GM12878 (cell line): ENCODE data around the gene NCDN. TPM values are rescaled to one million over a fixed set of nuclear protein-coding genes. Genes with fewer than 3 reads are reported as not detected.

Experiments
- ATAC-seq: fragments of 200-7000 bp; cut with Tn5 transposase; 3 replicates; pipeline ENCODE4 v1.9.1; 2020; ENCODE audit warnings: mild to moderate bottlenecking, moderate library complexity
- BruUV-seq: library from RNA; stranded (reverse); fragments of 400-500 nt; replicated peaks from 2 replicates; lab custom pipeline; 2021; lab: Mats Ljungman, UMichigan
- CTCF ChIA-PET: fragments of 300-600 bp; sonication (Branson Sonifier 250); formaldehyde crosslinking; extraction: SDS; loops from one replicate; lab custom pipeline; 2021; ENCODE audit warnings: inconsistent platforms; lab: Yijun Ruan, JAX
- POLR2A ChIA-PET: fragments of 350-600 bp; formaldehyde crosslinking; extraction: SDS; loops from one replicate; lab custom pipeline; 2021; ENCODE audit warnings: inconsistent platforms; lab: Charles Lee
- RAD21 ChIA-PET: fragments of 300-600 bp; sonication (Branson Sonifier 250); formaldehyde crosslinking; loops from one replicate; lab custom pipeline; 2023; ENCODE audit warnings: antibody characterized with exemption; ENCODE audit not compliant: unreplicated experiment; lab: Charles Lee
- SMC1A ChIA-PET: fragments of 300-600 bp; sonication (Branson Sonifier 250); formaldehyde crosslinking; loops from one replicate; lab custom pipeline; 2023; ENCODE audit not compliant: unreplicated experiment, uncharacterized antibody; lab: Charles Lee
- DNase-seq: peaks from one replicate; pipeline ENCODE4 v3.0.0-alpha.2; 2011; ENCODE audit warnings: low read depth, low spot score
- FAIRE-seq: peaks from 3 replicates; lab custom pipeline; 2011; peaks lifted over from hg19 to GRCh38; lab: Jason Lieb, UNC
- H2AFZ ChIP-seq: 2 replicates; pipeline ENCODE4 v1.6.0; 2011; ENCODE audit warnings: low read depth, low read length, control low read depth; ENCODE audit not compliant: control insufficient read depth
- H3K27ac ChIP-seq: 2 replicates; pipeline ENCODE4 v1.5.1; 2011; ENCODE audit warnings: control low read depth; ENCODE audit not compliant: control insufficient read depth, insufficient read depth
- H3K27me3 ChIP-seq, 2 experiments: replicated peaks in 1 of 2; 2 replicates each; pipeline versions ENCODE4 v1.6.0 to v1.6.1; 2011; ENCODE audit warnings: low read length in 1 of 2; ENCODE audit not compliant: control insufficient read depth in 2 of 2, insufficient read depth in 2 of 2
- H3K36me3 ChIP-seq, 2 experiments: 2 replicates each; pipeline ENCODE4 v1.5.1; 2011; ENCODE audit warnings: low read length in 1 of 2; ENCODE audit not compliant: control insufficient read depth in 2 of 2, insufficient read depth in 2 of 2
- H3K4me1 ChIP-seq: 2 replicates; pipeline ENCODE4 v1.6.1; 2011; ENCODE audit warnings: mild to moderate bottlenecking, low read length, moderate library complexity, mixed read lengths; ENCODE audit not compliant: control insufficient read depth, insufficient read depth
- H3K4me2 ChIP-seq: 2 replicates; pipeline ENCODE4 v1.6.0; 2011; ENCODE audit warnings: control low read depth; ENCODE audit not compliant: control insufficient read depth, insufficient read depth
- H3K4me3 ChIP-seq: fragments of 200-600 bp; sonication (generic); 2 replicates; pipeline ENCODE4 v1.5.1; 2016
- H3K79me2 ChIP-seq: 2 replicates; pipeline ENCODE4 v1.6.0; 2011; ENCODE audit warnings: low read length; ENCODE audit not compliant: control insufficient read depth, insufficient read depth
- H3K9ac ChIP-seq: 2 replicates; pipeline ENCODE4 v1.8.0; 2011; ENCODE audit warnings: low read length, control low read depth, mixed read lengths; ENCODE audit not compliant: control insufficient read depth, insufficient read depth
- H3K9me3 ChIP-seq: replicated peaks from 3 replicates; pipeline ENCODE4 v1.5.1; 2011; ENCODE audit warnings: mild to moderate bottlenecking, low read length; ENCODE audit not compliant: control insufficient read depth, insufficient read depth
- H4K20me1 ChIP-seq: 2 replicates; pipeline ENCODE4 v1.6.0; 2011; ENCODE audit not compliant: control insufficient read depth, insufficient read depth
- MEF2A ChIP-seq: IDR thresholded peaks from 2 replicates; pipeline ENCODE4 v1.6.1; 2011; ENCODE audit warnings: low read depth, mild to moderate bottlenecking, low read length, moderate library complexity; ENCODE audit not compliant: insufficient read depth
- NBN ChIP-seq: fragments of 450-650 bp; IDR thresholded peaks from 2 replicates; pipeline ENCODE4 v1.6.1; 2016
- RFX5 ChIP-seq: IDR thresholded peaks from 2 replicates; pipeline ENCODE4 v1.6.1; 2011; ENCODE audit warnings: low read depth, low read length, improper control_type of control experiment
- STAT3 ChIP-seq: IDR thresholded peaks from 2 replicates; pipeline ENCODE4 v1.6.1; 2011; ENCODE audit warnings: low read depth, low read length, improper control_type of control experiment
- TAF1 ChIP-seq: IDR thresholded peaks from 2 replicates; pipeline ENCODE4 v1.6.1; 2011; ENCODE audit warnings: mild to moderate bottlenecking, low read depth, low read length, borderline replicate concordance
- WGBS: methylation state at CpG from one replicate; pipeline ENCODE4 v1.1.6; 2016; ENCODE audit warnings: low lambda C conversion rate; ENCODE audit not compliant: insufficient replicate concordance, insufficient coverage; ENCODE audit errors: missing lambda C conversion rate; 5-methylcytosine and 5-hydroxymethylcytosine counted together
- in situ Hi-C: fragments of 300-500 bp; cut with MboI; formaldehyde crosslinking; loops from 9 replicates; pipeline ENCODE4 v1.14.3; 2018; ENCODE audit warnings: mixed read lengths
- intact Hi-C: fragments of 100-400 bp; cut with micrococcal nuclease; formaldehyde crosslinking; loops from one replicate; pipeline ENCODE4 v1.14.2; 2022; ENCODE audit not compliant: unreplicated experiment
- polyA plus RNA-seq, 11 experiments: library from polyadenylated mRNA; depleted of rRNA in 4 of 11; unstranded in 6 of 11; stranded (reverse) in 5 of 11; fragments of >200 nt; fragmentation: Nextera tagmentation in 4 of 11; fragmentation: Illumina TruSeq in 1 of 11; extraction: Ambion mirVana in 4 of 11; extraction: Trizol in 1 of 11; gene quantifications; 1 replicate in 1 of 11; 2 replicates in 10 of 11; pipeline versions ENCODE4 v1.2.1 to v1.2.3, GENCODE V29; 2011 to 2016; ENCODE audit warnings: inconsistent platforms in 2 of 11, missing spikeins in 2 of 11, low read depth in 1 of 11
- total RNA-seq, 4 experiments: library from RNA; depleted of rRNA in 3 of 4; stranded (reverse); fragments of >200 nt in 3 of 4; fragmentation: Illumina TruSeq in 1 of 4; extraction: Trizol in 1 of 4; gene quantifications; 2 replicates each; pipeline versions ENCODE4 v1.2.1 to v1.2.3, GENCODE V29; 2013 to 2021

NCDN gene
- total and polyA plus RNA-seq, 10 of the 15 experiments (the other 5 are each of a cell fraction or from before 2014, with no cell fraction given) = 1.8 to 25.5 (median 10.9) TPM

GRCh38 chr1:35564884-35565741 lies 7.5 kb downstream of the NCDN start:
- TF ChIP-seq STAT3 (no peak), MEF2A (no peak), RFX5 (no peak), NBN (no peak), TAF1 (no peak)
- SMC1A ChIA-PET = interaction anchor here (0.7 to 5.9 kb wide), 16 partner anchors 9 to 214 kb away, joined by 3 to 128 read pairs (median 4); partner anchors contain the start of gene KIAA0319L
- intact Hi-C loops = loop anchor here (1.0 kb wide), 1 partner anchor 114 kb away; no protein-coding TSS in a partner anchor
- POLR2A ChIA-PET = interaction anchor here (1.1 kb wide), 1 partner anchor 114 kb away, joined by 6 read pairs; no protein-coding TSS in a partner anchor
- BruUV-seq = no TSS peak
- in situ Hi-C loops = loop anchor here (5.0 kb wide), 3 partner anchors 113 to 212 kb away; partner anchors contain the start of gene C1orf216
- peaks cover 0 to 12% of the 10 kb centered on the region in 2 experiments; a peak in 2 of 4 replicates for H3K36me3 ChIP-seq
- no peaks in the 10 kb centered on the region for H3K79me2 ChIP-seq
- no peaks in the 10 kb centered on the region for H3K9me3 ChIP-seq
- no peak overlapping the region for H3K9ac ChIP-seq
- no peak overlapping the region for H3K4me3 ChIP-seq
- 85% methylated on average over 27 of the region's 28 CpGs for WGBS
- FAIRE-seq (no peak), ATAC-seq (no peak), DNase-seq (no peak)
- H3K4me1 ChIP-seq = no peaks in the 10 kb centered on the region; the same call in 1 of the 2 replicates
- H3K27ac ChIP-seq = no peak overlapping the region
- no peak overlapping the region for H2AFZ ChIP-seq
- CTCF ChIA-PET = interaction anchor here (0.6 to 5.9 kb wide), 44 partner anchors 9 to 486 kb away, joined by 3 to 248 read pairs (median 4); no protein-coding TSS in a partner anchor
- H3K27me3 ChIP-seq = no peaks in the 10 kb centered on the region
- no peaks in the 10 kb centered on the region for H4K20me1 ChIP-seq
- H3K4me2 ChIP-seq = no peak overlapping the region
- RAD21 ChIA-PET = interaction anchor here (0.7 to 3.1 kb wide), 15 partner anchors 9 to 208 kb away, joined by 3 to 128 read pairs (median 4); partner anchors contain the start of gene KIAA0319L
